Tibial nerve (tissue), 4 donors: ENCODE data around the gene BEND5. TPM values are rescaled to one million over a fixed set of nuclear protein-coding genes. Genes with fewer than 3 reads are reported as not detected.

Experiments
- DNase-seq, 2 donors: peaks; one replicate each; pipeline ENCODE4 v3.0.0-alpha.2; 2019; ENCODE audit warnings: low spot score in 2 of 2
- H3K27ac ChIP-seq, 4 donors: fragments of 200-600 bp; sonication (generic) in 3 of 4; one replicate each; pipeline ENCODE4 v1.5.1; 2017 to 2019; ENCODE audit warnings: mild to moderate bottlenecking in 1 of 4
- H3K27me3 ChIP-seq, 2 donors: fragments of 200-600 bp; sonication (generic) in 1 of 2; one replicate each; pipeline versions ENCODE4 v1.5.1 to v1.6.0; 2017 to 2019
- H3K36me3 ChIP-seq, 3 donors: fragments of 200-600 bp; sonication (generic); one replicate each; pipeline ENCODE4 v1.5.1; 2018 to 2019
- H3K4me1 ChIP-seq, 4 donors: fragments of 200-600 bp; sonication (generic) in 3 of 4; one replicate each; pipeline ENCODE4 v1.5.1; 2017 to 2019
- H3K4me3 ChIP-seq, 4 donors: fragments of 200-600 bp; sonication (generic) in 3 of 4; one replicate each; pipeline ENCODE4 v1.5.1; 2017 to 2019; ENCODE audit warnings: mild to moderate bottlenecking in 1 of 4, moderate library complexity in 1 of 4
- H3K9me3 ChIP-seq, 4 donors: fragments of 200-600 bp; sonication (generic) in 3 of 4; one replicate each; pipeline ENCODE4 v1.5.1; 2017 to 2019
- CTCF ChIP-seq, 5 experiments: fragments of 200-600 bp in 3 of 5; fragments of 450-650 bp in 2 of 5; sonication (generic) in 3 of 5; IDR thresholded peaks; one replicate each; pipeline ENCODE4 v1.5.1; 2016 to 2019; ENCODE audit warnings: antibody characterized with exemption in 5 of 5, mild to moderate bottlenecking in 3 of 5, moderate library complexity in 2 of 5
- EP300 ChIP-seq, 2 donors: sonication (generic); formaldehyde crosslinking; IDR thresholded peaks; one replicate each; pipeline ENCODE4 v1.6.1; 2017; ENCODE audit warnings: antibody characterized with exemption in 2 of 2, mild to moderate bottlenecking in 1 of 2
- POLR2A ChIP-seq, 2 donors: fragments of 450-650 bp; IDR thresholded peaks; one replicate each; pipeline ENCODE4 v1.6.1; 2017; ENCODE audit warnings: antibody characterized with exemption in 2 of 2, mild to moderate bottlenecking in 2 of 2, moderate library complexity in 2 of 2
- WGBS, 2 donors: methylation state at CpG; one replicate each; pipeline ENCODE4 v1.1.5; 2018; 5-methylcytosine and 5-hydroxymethylcytosine counted together
- total RNA-seq, 4 donors: library from RNA; depleted of rRNA; stranded (reverse); fragments of >200 nt; gene quantifications; one replicate each; pipeline ENCODE4 v1.1.0, GENCODE V29; 2016

BEND5 gene
- total RNA-seq, 4 donors from 2014 or later = 1.5 to 4.7 (median 2.8) TPM

- DNase-seq = no peak
- H3K4me1 ChIP-seq = no peaks in the 10 kb centered on the region
- H3K4me3 ChIP-seq = no peak overlapping the region
- H3K9me3 ChIP-seq = no peaks in the 10 kb centered on the region
- H3K27me3 ChIP-seq = no peaks in the 10 kb centered on the region
- H3K36me3 ChIP-seq = peaks cover 0 to 51% (median 0%) of the 10 kb centered on the region in 3 donors
- no peak overlapping the region for H3K27ac ChIP-seq
- no peak for TF ChIP-seq POLR2A (IDR thresholded peaks at IDR 0.05)
- WGBS, 2 donors = 88 to 97% methylated on average over 18 of the region's 18 CpGs
These were observed 17.7 kb downstream of the BEND5 start for GRCh38 chr1:48758976-48759375.

- TF ChIP-seq CTCF (IDR thresholded peaks at IDR 0.05) = no peak
- TF ChIP-seq EP300 (IDR thresholded peaks at IDR 0.05) = no peak
- TF ChIP-seq POLR2A (IDR thresholded peaks at IDR 0.05) = no peak
- Histone ChIP-seq H3K27me3 (no peaks in the 10 kb centered on the region), H3K27ac (no peak overlapping the region), H3K36me3 (peaks cover 0 to 57% (median 0%) of the 10 kb centered on the region in 3 donors), H3K4me3 (no peak overlapping the region), H3K4me1 (no peaks in the 10 kb centered on the region), H3K9me3 (no peaks in the 10 kb centered on the region)
- 64 to 77% methylated on average over 2 of the region's 2 CpGs for WGBS, 2 donors
- no peak for DNase-seq
These were observed 19.3 kb downstream of the BEND5 start for GRCh38 chr1:48757363-48757762.

- Histone ChIP-seq H3K27me3 (no peaks in the 10 kb centered on the region), H3K4me1 (no peaks in the 10 kb centered on the region), H3K9me3 (no peaks in the 10 kb centered on the region), H3K27ac (no peak overlapping the region), H3K36me3 (peaks cover 0 to 57% (median 0%) of the 10 kb centered on the region in 3 donors), H3K4me3 (no peak overlapping the region)
- WGBS, 2 donors = 93% methylated on average over 1 of the region's 1 CpG
- DNase-seq = no peak
- TF ChIP-seq EP300 (IDR thresholded peaks at IDR 0.05) (no peak), CTCF (IDR thresholded peaks at IDR 0.05) (no peak)
These were observed 19.9 kb downstream of the BEND5 start for GRCh38 chr1:48756683-48757316.

GRCh38 chr1:48753293-48753692 lies 23.4 kb downstream of the BEND5 start:
- Histone ChIP-seq H3K4me3 (no peak overlapping the region), H3K27me3 (no peaks in the 10 kb centered on the region), H3K4me1 (no peaks in the 10 kb centered on the region), H3K9me3 (no peaks in the 10 kb centered on the region), H3K36me3 (peaks cover 0 to 49% (median 0%) of the 10 kb centered on the region in 3 donors), H3K27ac (no peak overlapping the region)
- DNase-seq = no peak
- 69 to 77% methylated on average over 1 of the region's 1 CpG for WGBS, 2 donors
- TF ChIP-seq EP300 (IDR thresholded peaks at IDR 0.05) = no peak
- TF ChIP-seq POLR2A (IDR thresholded peaks at IDR 0.05) = no peak

GRCh38 chr1:48750109-48750508 lies 26.6 kb downstream of the BEND5 start:
- no peak for DNase-seq
- H3K9me3 ChIP-seq = no peaks in the 10 kb centered on the region
- H3K4me3 ChIP-seq = no peak overlapping the region
- no peaks in the 10 kb centered on the region for H3K4me1 ChIP-seq
- H3K36me3 ChIP-seq = peaks cover 0 to 40% (median 0%) of the 10 kb centered on the region in 3 donors
- 86 to 91% methylated on average over 1 of the region's 1 CpG for WGBS, 2 donors
- no peaks in the 10 kb centered on the region for H3K27me3 ChIP-seq
- H3K27ac ChIP-seq = no peak overlapping the region
- TF ChIP-seq POLR2A (IDR thresholded peaks at IDR 0.05) (no peak), CTCF (IDR thresholded peaks at IDR 0.05) (no peak), EP300 (IDR thresholded peaks at IDR 0.05) (no peak)

- WGBS, 2 donors = 80 to 83% methylated on average over 7 of the region's 7 CpGs
- Histone ChIP-seq H3K27ac (no peak overlapping the region), H3K4me3 (no peak overlapping the region), H3K4me1 (no peaks in the 10 kb centered on the region), H3K9me3 (no peaks in the 10 kb centered on the region), H3K36me3 (peaks cover 0 to 38% (median 0%) of the 10 kb centered on the region in 3 donors), H3K27me3 (no peaks in the 10 kb centered on the region)
- no peak for TF ChIP-seq EP300 (IDR thresholded peaks at IDR 0.05)
- TF ChIP-seq CTCF (IDR thresholded peaks at IDR 0.05) = no peak
- no peak for TF ChIP-seq POLR2A (IDR thresholded peaks at IDR 0.05)
- no peak for DNase-seq
These were observed 27.6 kb downstream of the BEND5 start for GRCh38 chr1:48749068-48749467.
